ENCODE results near the gene CEMIP.

CEMIP gene

DNA sequence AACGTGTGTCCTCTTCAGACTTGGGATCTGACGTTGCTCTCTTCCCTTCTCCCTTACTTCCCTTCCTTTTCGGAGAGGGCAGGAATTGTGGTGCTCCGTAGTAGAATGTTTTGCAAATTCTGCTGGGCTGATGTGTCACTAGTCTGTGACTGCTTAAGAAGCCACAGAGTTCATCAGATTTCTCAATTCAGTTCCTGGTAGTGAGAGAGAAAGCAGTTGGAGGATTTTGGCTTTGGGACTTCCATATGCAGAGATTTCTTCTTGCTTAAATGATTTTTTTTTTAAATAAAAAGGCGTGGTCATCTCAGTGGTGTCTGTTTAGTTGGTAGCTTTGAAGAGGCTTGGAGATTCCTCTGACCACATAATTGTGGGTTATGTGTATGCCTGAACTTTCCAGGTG is 10.1 kb downstream of the CEMIP start:
- no peak for DNase-seq

DNA sequence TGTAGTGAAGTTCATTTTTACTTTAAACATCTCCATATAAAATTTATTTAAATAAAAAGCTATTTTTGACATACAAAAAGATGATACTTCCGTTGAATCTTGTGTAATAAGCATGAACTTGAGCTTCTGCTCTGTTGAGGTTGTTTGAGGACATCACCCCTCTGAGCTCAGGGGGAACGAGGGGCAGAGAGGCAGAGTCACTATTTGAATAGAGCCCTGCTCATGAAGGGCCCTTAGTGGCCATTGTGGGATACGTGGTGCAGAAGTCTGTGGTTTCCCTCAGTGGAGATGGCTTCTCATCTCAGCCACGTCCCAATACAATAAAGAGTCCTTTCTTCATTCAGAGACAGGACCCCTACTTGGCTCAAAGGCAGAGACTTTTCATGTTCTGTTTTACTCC is 10.6 kb downstream of the CEMIP start:
- no peak for DNase-seq

- no peak for DNase-seq
These were observed 11.1 kb downstream of the CEMIP start for GRCh38 chr15:80790236-80790635.

- DNase-seq = no peak
These were observed 11.8 kb downstream of the CEMIP start for GRCh38 chr15:80791004-80791403.

- DNase-seq = no peak
These were observed 17.2 kb downstream of the CEMIP start for GRCh38 chr15:80796407-80796806.

DNA sequence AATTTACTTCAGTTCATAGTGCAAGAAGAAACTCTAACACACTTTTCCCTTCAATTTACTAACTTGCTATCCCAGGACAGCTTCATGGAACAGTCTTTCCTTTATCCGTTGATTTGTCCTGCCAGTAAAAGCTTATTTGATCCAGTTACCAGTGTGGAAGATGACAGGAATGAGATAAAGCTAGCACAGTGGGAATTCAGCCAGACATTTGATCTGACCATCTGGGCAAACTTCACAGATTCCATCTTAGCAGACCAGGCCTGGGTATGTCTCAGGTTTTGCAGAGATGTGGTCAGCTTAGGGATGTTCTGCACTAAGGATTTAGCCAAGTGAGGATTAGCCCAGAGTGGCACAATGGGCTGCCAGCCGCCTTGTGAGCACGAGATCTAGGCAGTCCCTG is 19.7 kb downstream of the CEMIP start:
- DNase-seq = no peak

GRCh38 chr15:80800067-80800466 is 20.9 kb downstream of the CEMIP start:
- no peak for DNase-seq

GRCh38 chr15:80801891-80802680 is 22.9 kb downstream of the CEMIP start:
- DNase-seq = no peak

DNA sequence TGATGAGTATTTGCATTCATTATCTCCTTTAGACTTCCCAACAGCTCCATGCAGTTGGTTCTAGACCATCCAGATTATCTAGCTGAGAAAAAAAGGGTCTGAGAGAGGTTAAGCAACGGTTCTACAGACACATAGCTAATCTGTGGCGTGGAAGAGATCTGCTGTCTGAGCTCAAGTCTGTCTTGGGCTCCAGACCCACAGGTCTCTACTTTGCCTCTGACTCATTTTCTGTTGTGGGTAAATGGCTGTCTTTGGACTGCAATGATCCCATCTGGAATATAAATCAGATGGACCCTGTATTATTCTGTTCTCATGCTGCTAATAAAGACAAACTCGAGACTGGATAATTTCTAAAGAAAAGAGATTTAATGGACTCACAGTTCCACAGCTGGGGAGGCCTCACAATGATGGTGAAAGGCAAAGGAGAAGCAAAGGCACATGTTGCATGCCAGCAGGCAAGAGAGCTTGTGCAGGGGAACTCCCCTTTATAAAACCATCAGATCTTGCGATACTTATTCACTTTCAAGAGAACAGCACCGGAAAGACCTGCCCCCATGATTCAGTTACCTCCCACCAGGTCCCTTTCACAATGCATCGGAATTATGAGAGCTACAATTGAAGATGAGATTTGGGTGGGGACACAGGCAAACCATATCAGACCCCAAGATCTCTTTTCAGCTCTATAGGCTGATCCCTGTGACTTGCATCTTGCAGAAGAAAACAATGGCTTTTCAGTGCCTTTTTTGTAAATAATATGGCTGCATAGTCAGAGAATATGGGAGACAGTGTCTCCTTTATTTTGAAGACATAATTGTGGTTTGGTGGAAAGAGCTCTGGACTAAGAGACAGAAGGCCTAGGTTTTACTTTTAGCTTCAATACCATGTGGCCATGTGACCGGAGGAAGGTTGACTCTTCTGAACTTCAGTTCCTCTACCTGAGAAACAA is 24.7 kb downstream of the CEMIP start:
- DNase-seq = no peak

DNA sequence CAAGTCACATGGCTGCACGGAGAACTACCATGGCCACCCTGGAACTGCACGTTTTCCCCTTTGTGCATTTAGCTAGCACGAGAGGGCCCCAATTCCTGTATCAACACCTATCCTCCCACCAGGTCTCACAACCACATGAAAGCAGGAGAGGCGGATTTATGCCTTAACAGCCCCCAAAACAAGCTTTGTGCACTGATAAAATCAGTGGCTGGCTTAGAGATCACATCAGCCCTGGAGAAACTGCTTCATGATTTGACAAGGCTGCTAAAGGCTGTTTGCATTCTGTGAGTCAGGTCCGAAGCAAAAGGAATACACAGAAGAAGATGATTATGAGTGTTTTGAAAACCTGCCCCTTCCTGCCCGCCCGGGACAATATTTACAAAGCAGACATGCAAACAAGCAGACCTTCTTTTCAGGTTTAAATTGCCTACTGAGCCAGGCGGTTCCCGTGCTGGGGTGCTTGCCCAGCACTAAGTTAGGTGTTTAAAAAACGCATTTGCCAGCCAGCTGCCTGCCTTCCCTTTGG is 25.9 kb downstream of the CEMIP start:
- no peak for DNase-seq

DNA sequence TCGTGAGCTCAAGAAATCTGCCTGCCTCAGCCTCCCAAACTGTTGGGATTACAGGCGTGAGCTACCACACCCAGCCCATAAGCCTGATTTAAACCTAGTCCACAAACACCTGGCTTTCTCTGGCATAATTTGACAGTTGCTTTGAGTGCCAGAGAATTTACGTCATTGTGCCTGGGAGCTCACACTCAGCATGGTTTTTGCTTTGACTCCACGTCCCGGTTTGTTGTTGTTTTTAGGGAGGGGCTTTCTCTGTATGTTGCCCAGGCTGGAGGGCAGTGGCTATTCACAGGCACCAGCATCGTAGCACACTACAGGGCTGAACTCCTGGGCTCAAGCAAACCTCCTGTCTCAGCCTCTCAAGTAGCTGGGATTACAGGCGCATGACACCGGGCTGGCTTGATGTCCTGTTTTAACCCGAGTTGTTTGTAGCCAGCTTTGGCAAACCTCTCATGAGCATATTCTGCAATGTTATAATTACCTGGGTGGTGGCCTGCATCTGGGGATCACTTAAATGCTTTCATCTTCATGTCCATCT is 32.7 kb downstream of the CEMIP start:
- DNase-seq = no peak

DNA sequence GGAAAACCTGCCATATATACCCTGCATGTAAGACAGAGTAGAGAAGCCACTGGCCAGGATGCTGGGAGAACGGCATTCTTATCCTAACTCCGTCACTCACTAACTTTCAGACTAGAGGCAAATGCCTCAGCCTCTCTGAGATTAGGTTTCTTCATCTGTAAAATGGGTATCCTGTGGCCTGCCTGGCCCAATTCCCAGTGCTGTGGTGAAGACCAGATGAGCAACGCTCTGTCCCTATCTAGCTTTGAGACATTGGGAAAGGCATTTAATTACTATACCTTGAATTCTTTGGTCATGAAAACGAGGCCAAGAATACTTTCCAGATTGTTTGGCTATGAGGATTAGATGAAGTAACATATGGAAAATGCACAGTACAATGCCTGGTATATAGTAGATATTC is 35.9 kb downstream of the CEMIP start:
- no peak for DNase-seq

DNA sequence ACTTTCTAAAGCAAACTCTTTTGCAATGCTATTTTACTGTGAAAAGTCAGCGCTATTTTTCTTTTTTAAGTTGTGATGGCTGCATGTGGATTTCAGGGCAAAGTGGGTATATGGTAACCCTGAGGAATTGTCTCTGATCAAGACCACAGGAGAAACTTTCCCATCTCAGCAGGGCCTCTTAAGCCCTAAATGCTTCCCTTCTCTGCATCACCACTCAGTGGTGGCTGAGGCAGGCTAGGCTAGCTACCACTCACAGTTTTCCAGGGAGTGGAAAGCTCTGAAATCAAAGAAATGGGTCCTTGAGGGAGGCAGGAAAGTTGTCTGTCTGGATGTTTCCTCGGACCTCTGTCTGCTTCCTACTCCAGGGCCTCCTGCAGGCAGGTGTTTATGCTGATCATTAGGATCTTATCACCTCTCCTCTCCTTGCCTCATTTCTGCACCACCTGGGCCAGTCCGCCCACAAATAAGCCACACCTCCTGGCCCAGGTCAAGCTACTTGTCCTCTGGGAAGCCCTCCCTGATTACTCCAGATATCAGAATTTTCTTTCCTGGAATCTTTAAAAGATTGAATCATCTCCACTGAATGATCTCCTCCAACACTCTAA is 37.0 kb downstream of the CEMIP start:
- no peak for DNase-seq

- DNase-seq = no peak
These were observed 37.8 kb downstream of the CEMIP start for GRCh38 chr15:80816936-80817335.

DNA sequence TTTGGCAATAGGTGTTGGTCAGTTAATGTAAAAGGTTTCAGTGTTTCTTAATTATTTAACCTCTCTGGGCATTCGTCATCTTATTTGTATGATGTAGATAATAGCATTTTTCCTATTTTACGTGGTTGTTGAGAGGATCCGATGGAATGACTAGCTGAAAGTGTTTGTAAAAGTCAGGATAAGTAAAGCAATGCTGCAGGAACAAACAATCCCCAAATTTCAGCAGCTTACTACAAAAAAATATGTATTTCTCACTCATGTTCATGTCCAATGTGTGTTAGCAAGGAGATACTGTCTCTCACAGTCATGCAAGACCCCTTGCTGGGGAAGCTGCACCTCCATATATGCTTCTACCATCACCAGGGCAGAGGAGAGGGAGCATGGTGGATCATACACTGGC is 38.7 kb downstream of the CEMIP start:
- no peak for DNase-seq

GRCh38 chr15:80819001-80819400 is 39.8 kb downstream of the CEMIP start:
- DNase-seq = no peak

DNA sequence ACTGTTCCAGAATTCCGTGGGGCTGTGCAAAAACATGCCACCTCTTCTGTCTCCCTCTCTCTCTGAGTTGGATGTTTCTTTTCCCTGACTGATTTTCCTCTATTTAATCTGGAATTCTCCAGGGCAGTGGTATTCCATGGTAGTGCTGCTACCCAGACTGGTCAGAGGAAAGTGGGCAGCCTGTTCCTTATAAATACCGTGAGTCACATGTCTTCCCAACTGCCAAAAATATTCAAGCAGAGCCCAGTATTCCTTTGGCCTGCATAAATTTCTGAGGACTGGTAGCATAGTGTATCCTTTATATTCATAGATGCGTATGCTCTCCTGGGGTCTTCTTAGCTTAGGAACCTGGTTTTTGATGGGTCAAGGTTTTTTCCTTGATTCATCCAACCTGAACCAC is 40.9 kb downstream of the CEMIP start:
- no peak for DNase-seq

- no peak for DNase-seq
These were observed 43.1 kb downstream of the CEMIP start for GRCh38 chr15:80822256-80822655.

GRCh38 chr15:80822676-80823075 is 43.5 kb downstream of the CEMIP start:
- DNase-seq = no peak

GRCh38 chr15:80823120-80823519 is 44.0 kb downstream of the CEMIP start:
- DNase-seq = no peak

- DNase-seq = no peak
These were observed 44.8 kb downstream of the CEMIP start for GRCh38 chr15:80823995-80824394.

DNA sequence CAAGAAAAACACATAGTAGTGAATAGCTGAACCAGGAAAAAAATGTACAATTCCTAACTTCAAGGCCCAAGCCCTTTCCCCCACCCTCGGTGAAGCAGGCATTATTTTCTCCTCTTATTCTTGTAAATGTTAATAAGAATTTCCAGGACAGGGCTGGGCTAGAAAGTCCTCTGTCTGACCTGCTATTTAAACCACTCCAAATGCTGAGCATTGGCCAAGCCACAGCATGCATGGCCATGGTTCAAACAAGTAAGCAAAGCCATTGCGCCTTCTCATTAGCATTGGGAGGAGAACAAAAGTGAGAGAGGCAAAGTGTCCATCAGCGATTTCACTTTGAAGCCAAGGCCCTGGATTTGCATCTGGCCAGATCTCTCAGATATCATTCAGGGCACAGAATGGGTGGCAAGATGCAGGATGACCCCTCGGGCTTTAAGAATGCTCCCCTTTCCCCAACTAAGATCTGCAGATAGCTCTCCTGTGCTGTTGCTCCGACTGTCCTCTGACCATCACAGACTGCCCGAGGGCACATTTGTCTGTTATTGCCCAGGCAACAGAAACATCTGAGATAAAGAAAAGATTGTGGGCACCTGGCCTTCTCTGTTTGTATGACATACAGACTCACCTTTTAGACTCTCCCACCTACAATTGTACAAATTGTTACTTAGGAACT is 46.3 kb downstream of the CEMIP start:
- no peak for DNase-seq

DNA sequence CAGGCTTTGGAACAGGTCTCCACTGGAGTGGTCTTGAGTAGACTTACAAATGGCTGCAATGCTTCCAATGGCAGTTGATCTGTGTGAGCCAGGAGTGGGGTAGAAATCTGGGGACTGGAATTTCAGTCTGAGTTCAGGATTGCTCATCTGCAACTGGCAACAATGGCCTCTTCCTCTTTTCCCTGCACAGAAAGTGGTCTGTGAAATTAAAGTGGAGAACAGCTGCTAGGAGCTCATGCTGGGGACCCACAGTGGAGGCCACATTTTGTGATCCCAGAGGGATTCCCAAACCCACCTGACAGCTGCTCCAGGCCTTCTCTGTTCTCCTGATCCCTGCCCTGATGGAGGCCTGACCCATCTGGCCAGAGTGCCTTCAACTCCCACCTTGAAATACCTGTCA is 49.6 kb downstream of the CEMIP start:
- DNase-seq = no peak
